ENCODE data around the gene TSPAN9.

Gene TSPAN9, protein sequence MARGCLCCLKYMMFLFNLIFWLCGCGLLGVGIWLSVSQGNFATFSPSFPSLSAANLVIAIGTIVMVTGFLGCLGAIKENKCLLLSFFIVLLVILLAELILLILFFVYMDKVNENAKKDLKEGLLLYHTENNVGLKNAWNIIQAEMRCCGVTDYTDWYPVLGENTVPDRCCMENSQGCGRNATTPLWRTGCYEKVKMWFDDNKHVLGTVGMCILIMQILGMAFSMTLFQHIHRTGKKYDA

DNA sequence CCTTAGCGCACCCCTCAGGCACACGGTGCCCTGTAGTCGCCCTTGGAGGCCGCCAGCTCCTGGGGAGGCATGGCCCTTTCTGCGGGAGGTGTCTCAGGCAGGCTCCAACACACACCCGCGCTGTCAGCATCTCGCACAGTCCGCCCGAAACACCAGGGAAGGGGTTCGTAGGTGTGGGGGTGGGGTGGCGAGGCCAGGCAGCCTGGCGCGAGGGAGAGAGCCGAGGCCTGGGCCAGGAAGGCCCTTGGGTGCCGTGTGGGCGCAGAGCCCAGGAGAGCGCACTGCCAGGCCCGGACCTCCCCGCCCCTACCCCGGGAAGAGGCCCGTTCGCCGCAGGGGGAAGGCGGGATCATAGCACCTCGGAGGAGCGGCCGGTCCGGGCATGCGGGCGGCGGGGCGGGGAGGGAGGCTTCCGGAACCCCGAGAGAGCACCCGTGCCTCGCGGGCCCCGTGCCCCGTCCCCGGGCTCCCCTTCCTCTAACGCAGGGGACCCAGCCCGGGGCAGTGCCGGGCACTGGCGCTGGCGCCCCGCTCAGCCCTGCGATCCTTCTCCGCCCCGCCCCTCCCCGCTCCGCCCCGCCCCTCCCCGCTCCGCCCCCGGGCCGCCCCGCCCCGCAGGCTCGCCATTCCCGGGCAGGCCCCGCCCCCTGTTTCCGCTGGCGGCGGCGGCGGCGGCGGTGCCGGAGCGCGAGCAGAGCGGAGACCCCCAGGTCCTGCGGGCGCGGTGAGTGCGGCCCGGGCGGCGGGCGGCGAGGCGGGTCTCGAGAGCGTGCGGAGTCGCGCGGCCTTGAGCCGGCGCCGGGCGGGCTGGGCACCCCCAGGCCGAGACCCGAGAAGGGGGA, at the start of gene TSPAN9:
TSPAN9 (plus strand) TSS at position 650 of the 842 bp plus-strand sequence. CDS start 123,815 bp downstream, outside the sequence.
- peak; percentile 62 for DNase-seq

DNA sequence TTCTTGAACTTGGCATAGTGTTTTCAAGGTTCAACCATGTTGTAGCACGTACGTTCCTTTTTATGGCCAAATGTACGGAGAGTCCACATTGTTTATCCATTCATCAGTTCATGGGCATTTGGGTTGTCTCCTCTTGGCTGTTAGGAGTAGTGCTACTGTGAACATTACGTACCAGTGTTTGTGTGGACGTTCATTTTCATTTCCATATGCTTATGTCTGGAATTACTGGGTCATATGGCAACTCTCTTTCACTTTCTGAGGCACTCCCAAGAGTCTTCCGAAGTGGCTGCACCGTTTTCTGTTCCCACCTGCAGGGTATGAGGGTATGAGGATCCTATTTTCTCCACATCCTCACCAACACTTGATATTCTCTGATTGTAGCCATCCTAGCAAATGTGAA, 49.1 kb upstream of the TSPAN9 start:
- no peak for DNase-seq

DNA sequence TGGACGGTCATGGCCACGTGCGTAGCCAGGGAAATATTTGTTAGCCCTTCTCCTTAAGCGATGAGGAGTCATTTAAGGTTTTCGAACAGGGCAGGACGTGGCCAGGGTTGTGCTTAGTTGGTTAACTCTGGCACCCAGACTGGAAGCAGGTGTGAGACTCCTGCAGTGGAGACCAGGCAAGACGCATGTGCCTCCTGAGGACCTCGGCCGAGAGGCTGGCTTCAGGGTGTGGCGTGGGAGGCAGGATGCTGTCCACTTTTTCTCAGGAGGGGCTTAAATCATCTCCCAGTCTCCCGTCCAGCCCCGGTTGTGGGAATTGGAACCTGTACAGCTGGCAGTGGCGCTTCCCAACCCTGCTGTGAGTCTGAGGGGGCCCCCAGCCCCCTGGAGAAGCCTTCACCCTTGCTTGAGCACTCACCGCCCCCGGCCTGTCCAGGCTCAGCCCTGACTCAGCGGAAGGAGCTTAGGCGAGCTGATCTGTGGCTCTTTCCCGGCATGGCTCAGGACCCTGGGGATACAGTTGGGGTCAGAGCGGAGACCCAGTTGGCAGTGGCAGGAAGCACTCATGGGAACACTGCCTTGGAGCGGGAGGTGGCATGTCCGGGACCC, 46.3 kb upstream of the TSPAN9 start:
- DNase-seq: no peak

DNA sequence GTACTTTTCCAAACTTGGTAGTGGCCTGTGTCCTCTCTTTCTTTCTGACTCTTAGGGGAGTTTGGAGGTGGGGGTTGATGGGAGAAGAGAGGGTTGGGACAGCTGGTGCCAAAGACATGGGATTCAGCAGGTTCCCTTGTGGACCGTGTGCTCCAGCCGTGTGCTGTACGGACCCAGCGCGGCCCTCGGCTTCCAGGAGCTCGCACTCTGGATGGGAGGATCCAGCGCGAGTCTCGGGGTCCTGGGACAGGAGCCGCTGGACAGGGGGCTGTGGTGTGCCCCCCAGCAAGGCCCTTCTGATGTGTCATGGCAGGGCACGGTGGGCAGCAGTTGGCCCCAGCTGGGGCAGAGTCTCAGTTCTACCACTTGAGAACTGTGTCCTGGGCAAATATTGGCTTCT, 45.0 kb upstream of the TSPAN9 start:
- no peak for DNase-seq

DNA sequence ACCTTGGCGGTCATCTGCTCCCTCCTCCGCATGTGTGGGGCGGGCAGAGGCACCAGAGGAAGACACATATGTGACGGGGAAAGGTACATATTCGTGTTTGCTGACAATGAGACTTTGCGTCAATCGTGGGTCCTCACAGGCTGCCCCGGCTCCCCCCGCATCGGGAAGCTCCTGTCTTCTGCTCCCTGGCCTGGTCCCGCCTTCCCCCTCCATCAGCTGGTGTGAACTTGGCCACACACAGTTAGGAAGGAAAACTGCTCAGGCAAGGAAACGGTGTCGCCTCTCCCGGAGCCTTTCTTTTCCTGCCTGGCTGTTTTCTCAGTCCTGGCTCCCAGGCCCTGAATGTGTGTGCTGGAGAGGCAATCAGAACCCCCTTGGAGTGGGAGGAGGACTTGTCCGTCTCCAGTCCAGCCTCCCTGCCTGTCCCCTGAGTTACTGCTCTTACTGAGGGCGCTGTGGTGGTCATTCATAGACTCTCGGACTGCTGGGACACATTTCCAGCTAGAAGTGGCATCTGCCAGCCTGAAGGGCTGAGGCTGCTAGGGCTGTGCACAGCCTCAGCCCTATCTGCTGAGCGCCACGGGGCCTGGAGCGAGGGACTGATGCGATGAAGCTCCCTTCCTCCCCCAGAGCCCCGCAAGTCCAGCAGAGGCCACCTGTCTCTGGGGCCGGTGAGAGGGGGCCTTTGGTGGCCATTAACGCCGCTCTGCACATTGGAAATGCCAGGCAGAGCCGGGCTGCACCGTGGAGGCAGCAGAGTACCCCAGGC, 44.2 kb upstream of the TSPAN9 start:
- no peak for DNase-seq

DNA sequence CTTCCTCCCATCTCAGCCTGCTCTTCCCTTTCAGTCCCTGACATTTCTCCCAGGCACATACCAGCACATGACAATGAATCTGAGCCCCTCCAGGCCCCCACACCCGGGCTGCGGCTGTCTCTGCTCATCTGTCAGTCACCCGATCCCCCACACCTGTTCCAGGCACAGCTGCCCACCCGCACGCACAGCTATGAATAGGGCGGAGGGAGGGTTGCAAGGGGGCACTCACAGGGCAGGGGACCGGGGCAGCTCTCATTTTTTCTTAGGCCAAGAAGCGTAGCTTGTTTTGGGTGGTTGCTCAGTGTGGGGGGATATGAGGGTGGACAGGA, 43.7 kb upstream of the TSPAN9 start:
- DNase-seq: no peak

DNA sequence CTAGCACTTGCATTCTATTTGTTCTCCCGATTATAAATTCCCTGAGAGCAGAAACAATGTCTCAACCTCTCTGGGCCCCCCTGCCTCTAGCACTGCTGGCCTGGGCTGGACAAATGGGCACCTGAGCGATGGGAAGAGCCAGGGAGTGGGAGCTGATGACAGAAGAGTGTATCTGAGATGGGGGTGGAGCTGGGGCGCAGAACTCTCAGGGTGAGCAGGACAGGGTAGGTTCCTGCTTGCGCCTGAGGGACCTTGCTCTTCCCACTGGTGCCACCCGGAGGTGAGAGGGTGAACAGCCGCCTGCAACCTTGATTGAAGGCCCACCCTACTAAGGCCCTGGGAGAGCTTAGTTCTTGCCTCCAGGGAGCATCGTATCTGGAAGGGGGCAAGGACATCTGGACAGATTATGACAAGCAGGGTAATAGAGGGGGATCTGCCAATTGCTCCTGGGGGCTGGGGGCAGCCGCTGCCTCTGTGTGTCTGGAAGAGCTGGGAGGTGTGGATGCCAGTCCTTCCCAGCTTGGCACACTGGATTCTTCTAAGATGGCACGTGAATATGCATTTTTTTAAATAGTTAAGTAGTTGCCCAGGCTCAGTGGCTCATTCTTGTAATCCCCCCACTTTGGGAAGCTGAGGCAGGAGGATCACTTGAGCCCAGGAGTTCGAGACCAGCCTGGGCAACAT, 43.0 kb upstream of the TSPAN9 start:
- peak; percentile 10 for DNase-seq

DNA sequence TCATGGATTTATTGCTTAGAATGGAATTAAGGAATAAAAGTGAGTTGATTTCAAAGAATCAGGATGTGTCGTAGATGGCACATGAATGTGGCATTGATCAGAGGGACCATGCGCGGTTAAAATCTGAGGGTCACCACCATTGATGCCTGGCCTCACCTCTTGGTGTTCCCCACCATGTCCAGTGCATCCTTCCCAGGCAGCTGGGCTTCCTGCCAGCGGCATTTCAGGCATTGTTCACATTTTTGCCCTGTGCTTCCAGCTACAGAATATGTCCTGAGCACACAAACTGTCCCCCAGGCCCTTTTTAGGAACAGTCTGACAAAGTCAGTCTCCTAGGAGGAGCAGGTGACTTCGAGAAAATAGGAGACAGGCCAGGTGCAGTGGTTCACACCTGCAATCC, 42.0 kb upstream of the TSPAN9 start:
- DNase-seq: no peak

DNA sequence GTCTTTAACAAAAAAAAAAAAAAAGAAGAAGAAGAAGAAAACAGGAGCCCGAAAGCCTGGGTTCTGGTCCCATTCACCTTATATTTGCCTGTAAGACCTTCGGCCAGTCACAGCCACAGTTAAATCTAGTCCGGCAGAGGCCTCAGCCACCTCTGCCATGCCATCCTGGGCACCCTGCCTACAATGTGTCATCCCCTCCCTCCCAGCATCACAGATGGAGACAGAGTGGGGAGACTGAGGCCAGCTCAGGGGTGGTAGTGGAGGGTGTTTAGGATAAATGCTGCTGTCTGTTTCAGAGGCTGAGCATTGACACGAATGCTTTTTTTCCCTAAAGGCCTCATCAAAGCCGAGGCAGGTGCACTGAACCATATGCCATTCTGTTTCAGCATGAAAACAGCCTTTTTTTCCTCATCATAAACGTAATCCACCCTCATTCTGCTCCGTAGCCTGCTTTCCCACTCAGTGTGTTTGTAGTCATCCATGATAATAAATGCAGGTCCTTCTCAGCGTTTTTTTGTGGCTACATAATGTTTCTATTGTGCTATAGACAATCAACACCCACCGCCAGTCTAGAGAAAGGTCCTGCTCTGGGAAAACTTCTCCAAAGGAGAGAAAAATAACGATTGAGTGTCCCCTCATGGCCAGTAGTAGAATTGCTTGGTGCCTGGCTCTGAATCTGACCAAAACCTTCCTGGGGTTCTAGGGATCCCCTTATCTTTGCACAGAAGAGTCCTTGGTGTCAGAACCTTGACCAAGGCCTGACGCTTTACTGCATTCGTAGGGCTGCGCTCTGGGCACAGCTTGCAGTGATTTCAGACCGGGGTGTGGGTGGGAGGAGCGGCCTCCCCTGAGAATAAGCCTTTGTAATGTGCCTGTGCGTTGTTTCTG, 41.1 kb upstream of the TSPAN9 start:
- DNase-seq: no peak

DNA sequence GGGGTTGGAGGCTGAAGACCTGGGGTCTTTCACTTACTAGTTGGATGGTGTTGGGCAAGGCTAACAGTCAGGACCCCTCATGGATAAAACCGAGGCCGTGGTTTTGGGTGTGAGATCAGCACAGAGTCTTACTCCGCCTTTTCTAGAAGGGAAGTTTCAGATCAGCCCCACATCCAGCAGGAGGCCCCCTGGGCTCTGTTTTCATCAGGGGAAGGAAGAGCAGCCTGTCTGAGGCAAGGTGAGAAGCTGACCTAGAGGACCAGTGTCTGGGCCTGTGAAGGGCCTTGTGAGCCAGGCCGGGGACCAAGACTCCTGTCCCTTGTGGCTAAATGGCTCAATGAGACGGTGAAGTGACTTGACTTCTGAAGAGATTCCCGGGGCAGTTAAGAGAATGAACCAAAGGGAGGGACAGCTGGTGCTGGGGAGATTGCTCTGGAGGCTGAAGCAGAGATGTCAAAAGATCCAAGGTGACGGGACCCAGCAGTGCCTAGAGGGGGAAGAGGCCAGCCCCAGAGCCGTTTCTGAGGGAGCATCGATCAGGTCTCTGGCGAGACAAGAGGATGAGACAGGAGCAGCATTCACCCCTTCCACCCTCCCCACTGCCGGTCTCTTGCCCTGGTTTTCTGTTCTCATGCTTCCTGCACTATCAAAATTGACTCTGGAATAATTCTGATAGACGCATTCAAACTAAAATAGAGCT, 40.1 kb upstream of the TSPAN9 start:
- DNase-seq: no peak

DNA sequence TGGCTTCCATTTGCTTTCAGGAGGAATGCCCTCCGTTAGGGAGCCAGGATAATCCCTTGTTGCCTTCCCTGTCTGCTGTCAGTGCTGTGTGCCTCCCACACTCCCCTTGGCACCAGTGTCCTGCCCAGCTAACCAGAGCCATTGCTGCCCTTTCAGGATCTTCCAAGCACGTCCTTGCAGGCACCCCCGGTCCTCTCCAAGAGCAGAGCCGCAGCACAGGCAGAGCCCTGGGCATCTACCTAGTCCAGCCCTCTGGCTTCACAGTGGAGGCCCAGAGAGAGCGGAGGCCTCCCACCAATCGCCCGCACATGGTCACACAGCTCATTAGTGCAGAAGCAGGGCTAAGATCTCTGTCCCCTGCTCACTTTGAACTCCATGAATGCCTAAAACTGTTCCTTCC, 39.0 kb upstream of the TSPAN9 start:
- no peak for DNase-seq

DNA sequence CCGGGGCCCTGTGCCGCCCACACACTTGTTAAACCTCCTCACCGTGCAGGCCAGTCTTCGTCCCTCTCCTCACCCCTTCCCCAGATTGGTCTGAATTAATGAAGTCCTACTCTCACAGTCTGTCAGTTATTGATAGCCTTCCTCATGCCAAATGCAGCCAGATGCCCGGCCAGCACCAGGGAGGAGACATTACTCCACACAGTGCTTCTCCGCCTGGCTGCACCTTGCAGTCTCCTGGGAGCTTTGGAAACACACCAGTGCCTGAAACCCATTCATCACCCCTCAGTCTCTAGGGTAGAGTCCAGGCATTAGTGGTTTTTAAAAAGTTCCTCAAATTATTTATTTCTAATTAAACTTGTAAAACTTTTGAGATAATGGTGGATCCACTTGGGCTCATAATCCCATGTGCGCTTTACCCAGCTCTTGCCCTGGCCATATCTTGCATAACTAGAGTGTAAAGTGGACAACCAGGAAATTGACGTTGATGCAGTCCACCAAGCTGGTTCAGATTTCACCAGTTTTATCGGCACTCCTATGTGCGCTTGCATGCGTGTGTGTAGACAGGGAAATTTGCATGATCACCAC, 38.2 kb upstream of the TSPAN9 start:
- no peak for DNase-seq

DNA sequence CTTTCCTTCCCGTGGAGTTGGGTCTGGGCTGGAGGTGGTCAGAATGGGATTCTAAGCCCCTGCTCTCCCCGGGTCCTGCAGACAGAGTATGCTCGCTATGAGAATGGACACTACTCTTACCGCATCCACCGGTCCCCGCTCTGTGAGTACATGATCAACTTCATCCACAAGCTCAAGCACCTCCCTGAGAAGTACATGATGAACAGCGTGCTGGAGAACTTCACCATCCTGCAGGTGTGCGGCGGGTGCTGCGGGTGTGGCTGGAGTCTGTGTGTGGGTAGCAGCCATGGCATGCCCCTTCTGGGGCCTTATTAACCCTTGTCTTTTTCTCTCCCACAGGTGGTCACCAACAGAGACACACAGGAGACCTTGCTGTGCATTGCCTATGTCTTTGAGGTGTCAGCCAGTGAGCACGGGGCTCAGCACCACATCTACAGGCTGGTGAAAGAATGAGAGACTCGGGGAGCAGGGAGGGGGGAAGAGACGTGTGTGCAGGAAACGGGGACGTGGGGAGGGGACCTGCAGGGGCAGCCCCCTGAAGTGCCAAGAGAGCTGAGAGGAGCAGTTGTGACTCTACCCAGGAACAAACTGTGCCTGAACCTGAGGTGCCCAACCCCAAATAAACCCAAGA, 37.0 kb upstream of the TSPAN9 start:
- no peak for DNase-seq

DNA sequence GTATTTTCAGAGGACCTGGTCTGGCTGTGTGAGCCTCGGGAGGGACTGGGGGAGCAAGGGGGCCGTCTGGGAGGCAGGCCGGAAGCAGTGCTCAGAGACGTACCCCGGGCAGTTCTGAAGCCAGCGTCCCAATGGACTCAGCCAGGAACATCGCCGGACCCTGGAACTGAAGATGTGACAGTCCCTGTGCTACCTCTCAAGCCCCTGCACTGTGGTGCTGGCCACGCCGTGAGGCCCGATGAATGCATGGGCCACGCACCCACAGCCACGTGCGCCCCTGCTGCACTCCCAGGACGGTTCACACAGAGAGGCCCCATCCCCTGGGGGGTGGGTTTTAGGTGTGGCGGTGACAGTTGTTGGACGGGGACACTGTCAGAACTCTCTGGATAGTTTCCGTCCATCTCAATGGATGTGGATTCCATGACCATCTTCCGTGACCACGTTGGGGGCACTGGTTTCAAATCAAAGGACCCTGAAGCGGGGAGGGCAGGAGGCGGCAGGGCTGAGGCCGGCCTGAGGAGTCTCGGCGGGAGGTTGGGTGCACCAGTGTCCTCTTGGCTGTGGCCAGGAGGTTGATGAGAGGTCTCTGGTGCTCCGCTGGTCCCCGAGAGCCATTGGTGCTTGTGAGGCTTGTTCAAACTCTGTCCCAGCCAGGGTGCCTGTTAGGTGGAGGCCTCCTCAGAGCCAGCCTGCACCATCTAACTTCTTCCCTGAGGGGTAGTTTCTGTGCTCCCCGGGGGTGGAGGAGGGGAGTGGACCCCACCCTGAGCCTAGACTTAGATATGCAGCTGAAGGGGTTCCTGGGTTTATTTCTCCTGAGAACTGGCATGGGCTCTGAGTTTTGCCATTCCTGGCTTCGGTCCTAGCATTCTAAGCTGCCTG, 36.3 kb upstream of the TSPAN9 start:
- DNase-seq: no peak

DNA sequence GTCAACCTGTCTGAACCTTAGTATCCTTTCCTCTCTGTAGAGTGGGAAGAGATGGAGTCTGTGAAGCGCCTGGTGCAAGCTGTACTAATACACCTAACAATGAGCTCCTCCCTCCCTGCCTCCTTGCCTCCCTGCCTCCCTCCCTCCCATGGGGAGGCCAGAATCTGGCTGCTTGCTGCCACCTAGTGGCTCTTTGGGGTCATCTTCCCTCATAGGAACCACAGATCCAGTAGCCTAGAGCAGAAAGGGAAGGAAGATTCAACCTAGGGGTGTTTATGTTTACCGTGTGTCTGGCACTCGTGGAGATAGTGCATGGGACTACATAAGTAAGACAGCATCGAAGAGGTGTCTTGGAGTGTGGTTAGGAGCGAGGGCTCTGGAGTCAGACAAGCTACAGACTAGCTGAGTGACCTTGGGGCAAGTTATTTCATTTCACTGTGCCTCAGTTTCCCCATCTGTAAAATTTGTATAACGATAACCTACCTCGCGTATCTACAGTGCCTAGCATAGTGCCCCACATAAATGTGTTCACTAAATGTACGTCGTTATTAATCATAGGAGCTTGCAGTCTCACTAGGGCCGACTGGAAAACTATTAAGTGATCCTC, 35.5 kb upstream of the TSPAN9 start:
- DNase-seq: peak; percentile 24

DNA sequence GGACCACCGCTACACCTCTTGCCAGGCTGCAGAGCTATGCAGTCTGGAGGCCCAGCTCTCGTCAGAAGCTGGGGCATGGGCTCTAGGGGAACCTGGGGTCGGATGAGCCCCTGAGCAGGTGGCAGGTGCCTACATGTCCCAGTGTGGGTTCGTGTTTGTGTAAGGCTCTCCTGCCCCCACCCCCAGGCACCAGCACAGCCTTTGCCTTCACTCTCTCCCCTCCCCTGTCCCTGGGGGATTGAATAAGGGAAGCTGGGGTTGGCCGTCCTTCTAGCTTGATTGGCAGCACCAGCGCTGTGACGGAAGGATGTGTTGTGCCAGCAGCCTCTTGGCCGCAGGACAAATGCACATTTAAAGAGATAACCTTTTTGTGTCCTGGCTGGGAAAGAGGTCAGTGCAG, 34.8 kb upstream of the TSPAN9 start:
- DNase-seq: no peak

DNA sequence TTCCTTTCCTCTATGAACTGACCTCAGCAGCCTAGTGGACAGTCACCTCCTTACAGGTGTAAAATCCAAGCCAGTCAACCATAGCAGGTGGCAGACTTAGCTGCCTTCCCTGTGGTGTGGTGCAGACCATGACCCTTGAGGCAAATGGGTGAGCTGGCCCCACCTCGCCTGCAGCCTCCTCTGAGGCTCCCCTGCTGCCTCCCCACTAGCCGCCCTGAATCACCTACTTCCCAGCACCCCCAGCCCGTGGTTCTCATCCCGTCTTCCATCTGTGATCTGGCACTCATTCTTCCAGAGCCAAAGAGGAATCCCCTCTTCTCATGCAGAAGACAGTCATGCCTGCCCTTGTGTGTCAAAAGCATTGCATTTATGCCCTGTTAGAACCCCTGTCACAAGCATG, 34.4 kb upstream of the TSPAN9 start:
- no peak for DNase-seq

DNA sequence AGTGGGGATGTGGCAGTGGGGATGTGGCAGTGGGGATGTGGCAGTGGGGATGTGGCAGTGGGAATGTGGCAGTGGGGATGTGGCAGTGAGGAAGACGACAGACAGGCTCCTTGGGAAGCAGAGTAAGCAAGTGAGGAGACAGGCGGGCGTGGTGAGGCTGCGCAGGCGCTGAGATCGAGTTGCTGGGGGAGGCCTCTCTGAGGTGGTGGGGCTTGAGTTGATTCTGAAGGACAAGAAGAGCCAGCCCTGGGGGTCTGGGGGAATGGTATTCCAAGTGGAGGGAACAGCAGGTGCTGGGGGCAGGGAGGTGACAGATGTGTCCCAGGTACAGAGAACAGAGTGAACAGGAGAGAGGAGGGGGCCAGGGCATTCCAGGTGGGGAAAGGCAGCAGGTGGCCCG, 33.8 kb upstream of the TSPAN9 start:
- DNase-seq: no peak

DNA sequence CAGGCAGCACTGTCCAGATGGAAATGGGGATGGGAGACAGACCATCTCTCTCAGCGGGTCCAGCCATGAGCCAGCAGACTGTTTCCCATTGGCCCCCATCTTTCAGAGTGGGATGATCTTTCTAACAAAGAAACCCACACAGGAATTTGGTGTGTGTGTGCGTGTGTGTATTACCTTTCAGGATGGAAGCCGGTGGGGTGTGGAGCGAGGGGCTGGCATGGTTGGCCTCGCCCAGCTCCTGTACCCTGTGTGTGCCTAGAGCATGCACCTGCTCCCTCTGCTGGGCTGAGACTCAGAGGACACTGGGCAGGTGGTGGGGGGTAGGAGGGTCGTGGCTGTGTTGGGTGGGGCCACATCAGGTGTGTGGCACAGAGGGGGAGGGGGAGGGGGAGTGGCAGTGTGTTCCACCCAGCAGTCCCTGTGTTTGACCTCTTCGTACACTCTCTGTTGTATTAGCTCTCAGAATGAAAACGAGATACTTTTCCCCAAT, 33.0 kb upstream of the TSPAN9 start:
- DNase-seq: no peak
